ENCODE results near the gene CAMK2D. TPM values are rescaled to one million over a fixed set of nuclear protein-coding genes. Genes with fewer than 3 reads are reported as not detected.

Gene CAMK2D
- total RNA-seq, 1 experiment from 2014 or later: 24.4 TPM

DNA sequence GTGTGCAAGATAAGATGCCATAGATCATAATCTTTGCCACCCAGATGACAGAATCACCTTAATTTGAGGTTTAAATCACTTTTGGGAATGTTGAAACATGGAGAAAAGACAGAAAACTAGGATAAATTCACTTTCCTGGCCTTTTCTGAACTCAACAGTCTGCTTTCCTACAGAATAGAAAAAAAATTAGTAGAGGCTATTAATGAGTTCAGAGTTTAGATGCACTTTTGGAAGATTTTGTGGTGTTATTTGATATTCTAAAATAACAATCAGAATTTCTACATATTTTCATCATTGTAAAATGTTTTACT, 195.9 kb downstream of the CAMK2D start:
- DNase-seq (ENCODE audit: low read depth): no peak

DNA sequence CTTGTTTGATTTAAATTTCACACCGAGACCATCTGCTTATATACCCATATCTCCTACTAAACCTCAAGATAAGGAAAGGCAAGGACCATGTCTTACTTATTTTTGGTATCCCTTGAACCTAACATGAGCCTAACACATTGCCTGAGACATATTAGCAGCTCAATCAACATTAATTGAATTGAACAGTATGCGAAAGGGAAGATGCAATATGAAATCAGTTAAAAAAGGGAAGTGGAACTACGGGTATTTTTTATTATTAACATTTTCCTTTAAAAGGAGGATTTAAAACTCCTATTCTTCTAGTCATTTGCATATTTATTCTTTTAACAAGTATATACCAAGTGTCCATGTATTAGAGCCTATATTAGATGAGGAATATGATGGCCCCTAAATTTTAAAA, 197.0 kb downstream of the CAMK2D start:
- DNase-seq (ENCODE audit: low read depth): no peak

DNA sequence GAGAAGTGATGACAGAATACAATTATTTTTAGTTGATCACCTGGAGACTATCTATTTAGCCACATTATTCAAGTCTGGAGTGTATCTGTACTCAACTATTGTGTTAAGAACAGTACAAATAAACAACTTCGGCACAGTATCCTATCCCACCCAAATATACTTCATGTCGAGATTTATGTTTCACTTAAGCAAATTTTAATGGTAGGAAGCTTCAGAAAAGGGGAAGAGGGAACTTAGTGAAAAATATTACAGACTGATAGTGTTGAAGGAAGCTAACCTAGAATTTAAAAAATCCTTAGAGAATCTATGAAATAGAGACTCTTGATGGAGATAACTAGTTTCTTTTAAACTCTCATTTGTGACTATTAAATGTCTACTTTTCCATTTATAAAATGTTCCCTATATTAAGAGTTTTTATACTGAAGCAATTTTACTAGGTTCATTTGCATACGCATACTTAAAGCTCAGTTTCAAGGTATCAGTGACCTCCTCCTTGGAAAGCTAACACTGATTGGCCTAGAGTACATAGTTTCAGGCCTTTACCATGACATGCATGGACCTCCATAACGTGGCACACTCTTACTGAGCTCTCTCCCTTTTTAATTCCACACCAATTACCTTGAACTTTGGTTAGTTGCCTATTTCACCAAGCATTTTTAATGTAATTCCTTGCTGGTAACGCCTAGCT, 197.7 kb downstream of the CAMK2D start:
- no peak for DNase-seq (ENCODE audit: low read depth)

DNA sequence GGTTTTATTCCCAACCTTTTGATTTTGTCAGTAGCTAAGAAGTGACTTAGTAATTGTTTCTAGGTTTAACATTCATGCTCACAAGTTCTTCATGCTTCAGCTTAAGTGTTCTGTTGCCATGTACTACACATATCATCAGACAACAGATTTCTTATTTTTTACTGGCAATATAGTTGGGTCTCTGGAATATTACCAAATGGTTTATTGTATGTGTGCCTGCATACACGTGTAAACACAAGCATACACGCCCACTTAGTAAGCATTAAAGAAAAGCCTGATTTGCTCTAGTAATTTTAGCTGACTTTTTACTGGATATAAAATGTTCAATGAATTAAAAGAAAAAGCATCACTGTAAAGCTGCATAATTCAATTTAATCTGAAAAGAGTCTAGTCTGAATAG, 199.8 kb downstream of the CAMK2D start:
- no peak for DNase-seq (ENCODE audit: low read depth)

DNA sequence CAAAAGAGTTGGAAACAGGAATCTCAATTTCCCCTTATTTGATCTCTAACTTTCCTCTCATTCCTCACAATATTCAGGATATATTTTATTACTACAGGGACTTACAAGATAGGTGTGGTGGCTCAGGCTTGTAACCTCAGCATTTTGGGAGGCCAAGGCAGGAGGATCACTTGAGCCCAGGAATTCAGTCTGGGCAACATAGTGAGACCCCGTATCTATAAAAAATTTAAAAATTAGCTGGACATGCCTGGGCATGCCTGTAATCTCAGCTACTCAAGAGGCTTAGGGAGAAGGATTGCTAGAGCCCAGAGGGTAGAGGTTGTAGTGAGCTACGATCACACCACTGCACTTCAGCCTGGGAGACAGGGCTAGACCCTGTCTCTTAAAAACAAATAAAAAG, 200.4 kb downstream of the CAMK2D start:
- DNase-seq (ENCODE audit: low read depth): no peak

DNA sequence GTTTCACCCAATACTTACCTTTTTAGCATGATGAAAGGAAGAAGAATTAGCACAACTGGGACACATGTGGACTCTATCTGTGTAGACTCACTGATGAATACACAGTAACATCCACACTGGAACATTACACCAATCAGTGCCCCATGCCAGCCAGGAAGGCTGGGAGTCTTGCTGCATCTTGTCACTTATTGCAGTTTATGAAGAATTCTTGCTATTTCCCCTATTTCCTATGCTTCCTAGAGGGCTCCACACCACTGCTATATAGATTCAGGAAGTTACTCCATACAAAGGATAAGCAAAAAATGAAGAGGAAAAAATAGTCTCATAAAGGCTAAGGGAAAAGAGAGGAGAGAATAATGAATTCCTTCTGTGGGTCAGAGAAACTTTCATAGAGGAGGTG, 201.0 kb downstream of the CAMK2D start:
- no peak for DNase-seq (ENCODE audit: low read depth)

DNA sequence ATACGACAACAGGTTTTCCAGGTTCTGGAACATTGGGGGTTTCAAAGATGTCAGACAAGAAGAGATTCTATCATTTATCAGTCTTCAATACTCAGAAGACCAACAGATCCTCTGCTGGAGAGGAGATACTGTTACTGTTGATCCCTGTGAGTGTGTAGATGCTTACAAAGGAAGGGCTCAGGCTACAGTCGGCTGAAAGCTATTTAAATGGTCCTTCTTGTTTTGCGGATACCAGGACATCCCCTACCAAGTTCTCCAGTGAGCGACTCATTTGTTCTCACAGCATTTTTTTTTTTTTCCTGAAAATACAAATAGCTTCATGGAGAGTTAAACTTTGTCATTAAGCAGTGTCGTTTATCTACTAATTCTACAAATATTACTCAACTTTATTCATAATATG, 201.6 kb downstream of the CAMK2D start:
- DNase-seq (ENCODE audit: low read depth): no peak

DNA sequence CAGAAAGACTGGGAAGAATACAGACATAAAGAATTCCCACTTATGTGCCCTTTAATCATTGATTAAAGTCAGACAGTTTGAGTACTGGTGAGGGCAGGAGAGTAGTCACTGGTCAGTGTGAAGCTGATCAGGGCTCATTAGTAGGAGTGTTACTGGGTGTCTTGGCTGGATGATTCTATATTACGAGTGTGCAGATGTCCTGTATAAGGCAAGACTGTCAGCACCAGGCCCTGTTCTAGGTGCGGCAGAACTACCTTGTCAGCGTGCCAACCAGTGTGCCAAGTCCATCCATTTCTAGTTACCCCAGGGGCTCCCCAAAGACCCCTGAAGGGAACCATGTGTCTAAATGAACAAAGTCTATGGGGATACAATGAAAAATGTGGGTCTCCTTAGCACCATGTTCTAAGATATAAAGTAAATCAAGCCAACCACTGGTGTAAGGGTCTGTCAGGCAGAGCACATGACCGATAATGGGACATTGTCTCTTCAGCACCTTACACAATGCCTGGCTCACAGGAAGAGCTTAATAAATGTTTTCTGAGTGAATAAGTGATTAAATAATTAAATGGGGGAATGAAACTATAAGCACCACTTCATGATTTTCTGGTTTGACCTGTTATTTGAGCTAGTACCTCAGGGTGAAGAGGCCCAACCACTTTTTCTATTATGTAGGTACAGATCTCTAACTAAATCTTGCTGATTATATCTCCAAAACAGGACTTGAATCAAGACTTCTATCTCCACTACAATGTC, 205.0 kb downstream of the CAMK2D start:
- no peak for DNase-seq (ENCODE audit: low read depth)

DNA sequence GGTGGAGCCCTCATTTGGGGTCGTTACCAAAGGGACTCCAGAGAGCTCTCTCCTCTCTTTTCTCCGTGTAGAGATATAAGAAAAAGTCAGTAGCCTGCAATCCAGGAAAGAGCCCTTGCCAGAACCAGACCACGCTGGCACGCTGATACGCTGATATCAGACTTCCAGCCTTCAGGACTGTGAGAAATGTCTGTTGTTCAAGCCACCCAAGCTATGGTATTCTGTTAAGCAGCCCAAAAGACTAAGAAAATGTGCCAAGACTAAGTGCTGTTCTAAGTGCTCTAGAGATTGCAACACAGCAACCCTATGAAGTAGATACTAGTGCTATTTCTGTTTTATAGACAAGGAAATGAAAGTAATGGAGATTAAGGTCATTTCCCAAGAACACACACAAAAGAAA, 205.7 kb downstream of the CAMK2D start:
- no peak for DNase-seq (ENCODE audit: low read depth)

DNA sequence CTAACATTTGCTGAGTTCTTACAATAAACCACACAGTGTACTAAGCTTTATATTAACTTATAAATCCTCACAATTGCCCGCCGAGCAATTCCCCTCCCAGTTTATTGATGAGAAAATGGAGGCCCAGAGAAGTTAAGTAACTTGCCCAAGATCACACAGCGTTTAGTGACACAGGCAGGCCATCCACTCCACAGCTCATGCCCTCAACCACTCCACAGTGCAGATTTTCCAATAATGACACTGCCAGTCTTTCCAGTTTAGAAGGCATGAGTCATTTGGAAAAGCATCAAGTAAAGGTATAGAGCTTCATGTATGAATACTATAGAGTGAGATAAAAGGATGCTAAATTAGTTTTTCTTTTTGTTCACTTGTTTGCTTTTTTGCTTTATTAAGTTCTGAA, 208.5 kb downstream of the CAMK2D start:
- no peak for DNase-seq (ENCODE audit: low read depth)

DNA sequence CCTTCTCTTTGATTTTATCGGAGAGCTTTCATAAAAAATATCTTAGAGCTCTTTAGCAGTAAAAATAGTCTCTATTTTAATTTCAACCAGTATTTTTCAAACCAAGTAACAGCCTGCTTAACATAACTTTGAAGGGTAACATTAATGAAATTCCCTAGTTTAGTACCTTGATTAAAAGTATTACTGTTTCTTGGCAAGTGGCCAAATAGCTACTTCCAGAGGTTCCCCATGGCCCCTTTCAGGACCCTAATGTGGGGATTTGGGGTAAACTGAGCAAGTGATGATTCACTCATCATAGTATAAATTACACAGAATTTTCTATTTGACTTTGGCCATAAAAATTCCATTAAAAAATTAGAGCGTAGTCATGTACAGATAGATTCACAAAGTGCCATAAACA, 211.0 kb downstream of the CAMK2D start:
- DNase-seq (ENCODE audit: low read depth): no peak

DNA sequence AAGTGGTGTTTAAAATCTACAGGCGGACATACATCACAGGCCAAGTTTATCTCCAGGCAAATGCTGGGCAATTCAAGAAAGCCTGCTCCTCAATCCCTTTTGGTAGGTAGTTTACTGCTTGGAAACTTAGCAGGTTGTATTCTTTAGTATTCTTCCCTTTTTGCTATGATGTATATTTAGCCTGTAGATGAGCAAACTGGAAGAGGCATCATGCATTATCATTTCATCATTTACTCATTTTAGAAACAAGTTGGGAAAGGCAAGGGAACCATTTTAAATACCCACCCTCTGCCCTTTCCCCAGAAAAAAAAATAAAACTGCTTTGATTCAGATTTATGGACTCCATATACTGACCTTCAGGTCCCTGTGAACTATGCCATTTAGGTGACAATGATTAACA, 213.2 kb downstream of the CAMK2D start:
- no peak for DNase-seq (ENCODE audit: low read depth)

DNA sequence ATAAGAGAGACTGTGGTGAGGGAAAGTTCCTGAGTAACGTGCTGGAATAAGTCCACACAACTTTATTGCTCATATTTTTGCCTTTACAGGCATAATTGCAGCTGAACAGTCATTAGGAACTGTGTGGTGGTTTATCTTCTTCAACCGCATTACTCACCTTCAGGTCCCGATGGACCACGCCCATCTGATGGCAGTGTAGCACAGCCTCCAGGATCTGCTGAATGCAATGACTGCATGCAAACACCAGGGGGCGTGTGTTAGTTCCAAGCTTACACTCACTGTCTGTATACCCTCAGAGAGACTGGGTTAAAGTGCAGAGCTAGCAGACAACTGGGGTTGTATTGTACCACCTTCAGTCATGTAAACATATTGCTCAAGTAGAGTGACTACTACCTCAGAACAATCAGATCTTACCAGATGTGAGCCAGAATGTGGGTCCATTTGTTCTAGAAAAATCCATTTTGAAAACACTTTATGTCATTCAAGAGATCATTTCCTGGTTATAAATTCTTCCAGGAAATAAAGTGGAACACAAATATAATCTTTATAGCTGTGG, 214.0 kb downstream of the CAMK2D start:
- peak; percentile 94 for DNase-seq (ENCODE audit: low read depth)

DNA sequence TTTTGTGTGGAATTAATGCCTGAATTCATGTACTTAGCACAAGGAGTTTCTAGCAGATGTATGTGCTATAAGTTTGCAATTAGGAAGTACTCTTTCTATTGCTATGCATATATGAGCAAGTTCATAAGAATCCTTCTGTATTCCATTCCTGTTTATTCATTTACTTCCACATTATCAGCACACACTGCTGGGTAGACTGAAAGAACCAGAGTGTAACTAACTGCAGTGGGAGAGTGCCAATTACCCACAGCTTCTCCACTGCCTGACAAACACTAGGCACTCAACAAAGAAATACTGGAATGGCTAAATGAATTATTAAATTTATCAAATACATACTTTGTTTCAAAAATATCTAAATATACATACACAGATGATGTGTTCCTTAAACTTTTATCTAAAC, 219.6 kb downstream of the CAMK2D start:
- DNase-seq (ENCODE audit: low read depth): no peak

DNA sequence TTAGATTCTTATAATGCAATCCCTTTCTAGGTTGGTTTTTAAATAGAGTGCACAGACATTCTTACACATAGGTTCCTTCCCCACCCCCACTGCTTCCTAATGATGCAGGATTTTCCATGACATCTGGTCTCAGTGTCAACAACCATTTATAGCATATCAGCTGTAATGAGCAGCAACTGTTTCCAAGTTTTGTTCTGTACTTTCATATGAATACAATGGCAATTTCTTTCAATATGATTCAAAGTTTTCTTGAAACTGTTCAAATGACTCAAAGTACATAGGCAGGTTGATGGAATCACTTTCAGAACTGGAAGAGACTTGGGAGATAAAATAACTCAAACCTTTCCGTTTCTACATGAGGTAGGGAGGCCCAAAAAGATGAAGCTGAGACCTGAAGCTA, 220.7 kb downstream of the CAMK2D start:
- DNase-seq (ENCODE audit: low read depth): peak; percentile 8

DNA sequence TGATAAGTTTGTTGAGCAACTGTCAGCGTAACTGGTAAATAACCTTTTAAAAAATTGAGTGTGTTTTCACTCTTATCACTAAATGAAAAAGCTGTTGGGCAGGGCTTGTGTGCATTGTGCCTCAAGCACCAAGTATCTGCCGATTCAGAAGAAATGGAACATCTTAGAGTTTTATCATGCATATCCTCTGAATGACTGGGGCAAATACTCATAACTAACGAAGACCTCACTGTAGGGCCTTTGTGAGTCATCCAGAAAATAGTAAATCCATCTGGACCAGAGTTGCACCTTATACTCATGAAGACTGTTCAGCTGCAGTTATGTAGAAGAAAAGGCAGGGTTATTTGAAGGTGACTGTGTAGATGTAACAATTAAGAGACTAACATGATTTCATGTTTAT, 222.1 kb downstream of the CAMK2D start:
- peak; percentile 46 for DNase-seq (ENCODE audit: low read depth)

DNA sequence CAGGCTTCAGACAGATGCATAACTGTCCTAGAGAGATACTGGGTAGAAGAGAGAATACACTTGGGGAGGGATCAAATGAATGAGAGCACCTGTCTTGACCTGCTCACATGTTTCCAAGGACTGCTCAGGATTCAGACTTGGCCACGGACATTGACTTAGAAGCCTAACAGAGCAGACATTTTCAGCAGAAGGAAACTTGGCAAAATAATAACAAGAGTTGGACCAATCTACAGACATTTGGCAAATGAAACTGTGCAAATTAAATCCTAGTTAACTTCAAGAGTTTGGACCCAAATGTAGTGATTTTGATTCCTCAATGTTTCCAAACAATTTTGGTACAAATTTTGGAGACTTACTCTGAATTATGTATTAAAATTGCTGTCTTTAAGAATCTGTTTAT, 223.9 kb downstream of the CAMK2D start:
- DNase-seq (ENCODE audit: low read depth): no peak

DNA sequence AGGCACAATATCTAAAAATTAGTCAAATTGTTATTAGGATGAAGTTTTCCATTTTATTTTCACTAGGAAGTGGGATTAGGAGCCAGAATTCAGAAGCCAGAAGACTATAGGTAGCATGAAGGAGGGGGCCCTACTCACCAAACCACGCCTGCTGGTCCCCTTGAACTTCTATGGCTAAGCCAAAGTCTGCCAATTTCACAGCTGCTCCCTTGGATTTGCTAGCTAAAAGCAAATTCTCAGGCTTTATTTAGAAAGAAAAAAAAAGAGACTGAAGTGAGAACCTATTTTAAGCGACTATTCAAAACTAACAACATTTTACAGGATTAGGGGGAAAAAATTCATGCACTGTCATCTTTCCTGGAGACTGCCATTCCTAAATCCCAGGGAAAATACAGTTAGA, 224.3 kb downstream of the CAMK2D start:
- no peak for DNase-seq (ENCODE audit: low read depth)

DNA sequence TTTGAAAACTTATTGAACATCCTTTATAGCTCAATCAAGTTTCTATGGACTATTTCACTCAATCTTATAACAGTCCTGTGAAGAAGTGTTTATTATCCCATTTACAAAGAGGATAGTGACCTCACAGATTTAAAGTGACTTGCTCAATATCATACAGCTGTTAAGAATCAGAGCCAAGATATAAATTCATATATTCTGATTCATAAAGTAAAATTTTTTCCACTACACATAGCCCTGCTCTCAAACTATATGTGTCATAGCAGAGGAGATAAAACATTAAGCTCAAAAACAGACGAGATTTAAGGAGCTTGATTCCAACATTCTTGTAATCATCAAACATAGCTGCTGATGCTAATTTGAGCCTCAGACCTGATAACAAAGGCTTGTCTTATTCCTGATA, 226.8 kb downstream of the CAMK2D start:
- DNase-seq (ENCODE audit: low read depth): no peak

DNA sequence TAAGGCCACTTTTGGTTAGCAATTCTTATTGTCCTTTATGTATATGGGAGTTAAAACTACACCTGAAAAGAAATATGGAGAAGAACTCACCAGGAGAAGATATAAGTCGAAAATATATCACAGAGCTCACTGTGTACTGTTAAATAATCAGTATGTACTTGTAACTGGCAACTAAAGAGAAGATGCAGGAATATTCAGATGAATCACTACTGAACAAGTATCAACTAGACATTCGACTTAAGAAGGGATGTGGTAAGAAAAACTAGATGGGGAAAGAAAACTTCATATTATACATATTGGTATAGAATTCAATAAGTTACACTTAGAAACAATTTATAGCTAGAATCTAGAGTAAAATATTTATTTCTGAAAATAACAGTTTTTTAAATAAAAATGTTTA, 230.0 kb downstream of the CAMK2D start:
- DNase-seq (ENCODE audit: low read depth): no peak

DNA sequence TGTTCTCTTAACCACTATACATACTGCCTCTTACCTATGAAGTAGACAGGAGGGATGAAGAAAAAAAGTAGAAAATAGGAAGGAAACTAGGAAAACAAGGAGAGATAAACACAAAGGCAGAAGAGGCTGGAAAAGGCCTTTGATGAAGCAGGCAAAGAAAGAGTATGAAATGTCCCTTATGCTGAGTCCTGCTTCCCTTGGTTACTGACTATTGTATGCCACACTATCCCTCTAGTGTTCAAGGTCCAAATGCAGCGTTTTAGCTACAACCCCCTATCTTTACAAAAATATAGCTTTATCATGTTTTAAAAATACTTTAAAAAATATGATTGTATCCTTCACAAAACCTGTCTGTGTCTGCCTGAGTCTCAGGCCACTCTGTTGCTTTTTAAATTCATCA, 233.1 kb downstream of the CAMK2D start:
- no peak for DNase-seq (ENCODE audit: low read depth)

DNA sequence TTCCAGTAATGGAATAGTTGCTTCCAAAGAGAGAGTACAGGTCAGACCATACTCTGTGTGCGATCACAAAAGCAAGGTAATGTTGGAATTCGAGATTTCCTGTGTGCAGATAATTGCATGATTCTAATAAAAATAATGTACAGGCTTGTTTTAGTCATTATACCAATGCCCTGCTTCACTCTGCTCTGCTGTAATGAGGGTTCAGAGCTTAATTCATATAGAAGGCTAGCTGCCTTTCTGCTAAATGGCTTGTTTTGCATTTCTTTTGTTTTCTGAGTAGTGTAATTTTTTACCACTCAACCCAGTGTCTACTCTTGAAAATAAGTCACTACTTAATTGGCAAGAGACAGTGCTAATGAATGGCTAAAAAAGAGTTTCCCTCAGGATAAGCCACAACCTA, 236.0 kb downstream of the CAMK2D start:
- DNase-seq (ENCODE audit: low read depth): no peak

DNA sequence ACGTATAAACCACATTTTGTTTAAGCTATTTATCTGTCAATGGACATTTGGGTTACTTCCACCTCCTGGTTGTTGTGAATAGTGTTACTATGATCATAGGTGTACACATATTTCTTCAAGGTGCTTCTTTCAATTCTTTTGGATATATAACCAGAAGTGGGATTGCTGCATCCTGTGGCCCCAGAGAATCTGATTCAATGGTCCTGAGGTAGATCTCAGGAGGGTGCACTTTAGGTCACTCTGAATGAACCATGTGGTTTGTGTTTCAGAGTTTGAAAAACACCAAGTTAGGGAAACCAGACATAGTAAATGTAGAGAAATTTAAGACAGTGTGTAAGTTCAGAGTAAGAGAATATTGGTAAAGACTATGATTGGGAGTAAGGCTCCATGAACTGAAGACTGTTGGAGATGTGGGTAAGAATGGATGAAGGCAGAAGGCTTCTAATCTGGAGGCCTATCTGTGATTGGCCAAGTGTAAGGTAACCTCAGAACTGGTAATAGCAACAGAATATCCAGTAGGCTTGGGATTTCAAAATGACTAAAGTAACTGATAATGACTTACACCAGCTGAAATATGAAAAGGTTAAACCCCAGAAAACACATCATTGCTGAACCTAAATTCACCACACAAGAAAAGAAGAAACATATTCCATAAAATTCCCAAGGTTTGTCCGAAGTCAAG, 236.9 kb downstream of the CAMK2D start:
- DNase-seq (ENCODE audit: low read depth): no peak

Data from M059J (cell line).